GM23248 (cell line): ENCODE results near the gene SLC22A3. TPM values are rescaled to one million over a fixed set of nuclear protein-coding genes. Genes with fewer than 3 reads are reported as not detected.

Experiments used
- DNase-seq: peaks from one replicate; pipeline ENCODE4 v3.0.0-alpha.2; 2015
- H2AFZ ChIP-seq: fragments of 200-600 bp; sonication (generic); 2 replicates; pipeline ENCODE4 v1.6.1; 2016; ENCODE audit warnings: antibody characterized with exemption
- H3F3A ChIP-seq: fragments of 200-600 bp; sonication (generic); 2 replicates; pipeline ENCODE4 v1.6.1; 2016; ENCODE audit warnings: mild to moderate bottlenecking, antibody characterized with exemption, mixed run types; ENCODE audit not compliant: insufficient read depth
- H3K27ac ChIP-seq: fragments of 200-600 bp; sonication (generic); 2 replicates; pipeline ENCODE4 v1.5.1; 2016; ENCODE audit warnings: mild to moderate bottlenecking
- H3K27me3 ChIP-seq: fragments of 200-600 bp; sonication (generic); replicated peaks from 2 replicates; pipeline ENCODE4 v1.6.1; 2016; ENCODE audit warnings: mild to moderate bottlenecking; ENCODE audit not compliant: insufficient read depth
- H3K36me3 ChIP-seq: fragments of 200-600 bp; sonication (generic); 2 replicates; pipeline ENCODE4 v1.6.1; 2016; ENCODE audit warnings: low read depth, mild to moderate bottlenecking
- H3K4me1 ChIP-seq: fragments of 200-600 bp; sonication (generic); 2 replicates; pipeline ENCODE4 v1.6.1; 2016; ENCODE audit warnings: mild to moderate bottlenecking; ENCODE audit not compliant: insufficient read depth
- H3K4me2 ChIP-seq: fragments of 200-600 bp; sonication (generic); one replicate; pipeline ENCODE4 v1.6.1; 2016; ENCODE audit warnings: mild to moderate bottlenecking; ENCODE audit not compliant: unreplicated experiment
- H3K4me3 ChIP-seq: fragments of 200-600 bp; sonication (generic); 2 replicates; pipeline ENCODE4 v1.5.1; 2016; ENCODE audit warnings: mild to moderate bottlenecking
- H3K79me2 ChIP-seq: fragments of 200-600 bp; sonication (generic); 2 replicates; pipeline ENCODE4 v1.6.1; 2016; ENCODE audit warnings: mild to moderate bottlenecking; ENCODE audit not compliant: insufficient read depth
- H3K9ac ChIP-seq: fragments of 200-600 bp; sonication (generic); 2 replicates; pipeline ENCODE4 v1.6.1; 2016; ENCODE audit warnings: mild to moderate bottlenecking
- H3K9me2 ChIP-seq: fragments of 200-600 bp; sonication (generic); 2 replicates; pipeline ENCODE4 v1.6.1; 2016; ENCODE audit warnings: mixed run types, mild to moderate bottlenecking, moderate library complexity; ENCODE audit not compliant: insufficient read depth
- H3K9me3 ChIP-seq: fragments of 200-600 bp; sonication (generic); one replicate; pipeline ENCODE4 v1.6.1; 2017; ENCODE audit warnings: low read depth
- H4K20me1 ChIP-seq: fragments of 200-600 bp; sonication (generic); 2 replicates; pipeline ENCODE4 v1.6.0; 2016; ENCODE audit not compliant: insufficient read depth
- EZH2 ChIP-seq: fragments of 200-600 bp; sonication (generic); IDR thresholded peaks from 2 replicates; pipeline ENCODE4 v1.6.1; 2018; ENCODE audit warnings: antibody characterized with exemption, mild to moderate bottlenecking; ENCODE audit not compliant: insufficient read depth, poor library complexity, severe bottlenecking
- EZH2phosphoT487 ChIP-seq: fragments of 200-600 bp; sonication (generic); IDR thresholded peaks from 2 replicates; pipeline ENCODE4 v1.6.1; 2018; ENCODE audit warnings: antibody characterized with exemption, moderate library complexity, mild to moderate bottlenecking, low read depth; ENCODE audit not compliant: insufficient read depth
- WGBS, 2 experiments: methylation state at CpG; one replicate each; pipeline ENCODE4 v1.1.6; 2015 to 2017; ENCODE audit warnings: low lambda C conversion rate in 2 of 2, low coverage in 1 of 2; ENCODE audit errors: missing lambda C conversion rate in 2 of 2; 5-methylcytosine and 5-hydroxymethylcytosine counted together
- in situ Hi-C: fragments of 300-500 bp; cut with MboI; formaldehyde crosslinking; loops from 2 replicates; pipeline ENCODE4 v1.15.0; 2020
- polyA plus RNA-seq: library from polyadenylated mRNA; unstranded; fragments of >200 nt; fragmentation: Nextera tagmentation; extraction: Ambion mirVana; gene quantifications from 2 replicates; pipeline ENCODE4 v1.2.1, GENCODE V29; 2016
- total RNA-seq: library from RNA; depleted of rRNA; stranded (reverse); fragments of >200 nt; shearing (Covaris generic); gene quantifications from 2 replicates; pipeline ENCODE4 v1.2.3, GENCODE V29; 2014

SLC22A3 gene
- total and polyA plus RNA-seq, 2 experiments from 2014 or later: not detected

- Histone ChIP-seq H3F3A (no peaks in the 10 kb centered on the region), H3K9me2 (no peaks in the 10 kb centered on the region), H3K27me3 (no peaks in the 10 kb centered on the region), H3K4me3 (no peak overlapping the region), H3K27ac (no peak overlapping the region), H4K20me1 (no peaks in the 10 kb centered on the region), H3K4me1 (peaks cover 4% of the 10 kb centered on the region; the same call in 1 of the 2 replicates), H3K9ac (no peak overlapping the region), H3K36me3 (no peaks in the 10 kb centered on the region), H2AFZ (no peak overlapping the region), H3K4me2 (no peak overlapping the region), H3K79me2 (no peaks in the 10 kb centered on the region), H3K9me3 (no peaks in the 10 kb centered on the region)
- TF ChIP-seq EZH2phosphoT487: no peak
- TF ChIP-seq EZH2: no peak
- in situ Hi-C loops: no loop called here
- DNase-seq: no peak
- 54 to 56% methylated on average over 5 of the region's 5 CpGs for WGBS, 2 experiments
Observed at GRCh38 chr6:160378218-160378617, 30.0 kb downstream of the SLC22A3 start.

- TF ChIP-seq EZH2 (no peak), EZH2phosphoT487 (no peak)
- H3K27me3 ChIP-seq: no peaks in the 10 kb centered on the region
- WGBS, 2 experiments: 30 to 46% methylated on average over 4 of the region's 4 CpGs
- no peak overlapping the region for H3K4me2 ChIP-seq
- no peaks in the 10 kb centered on the region for H3K79me2 ChIP-seq
- H3K27ac ChIP-seq: peak overlapping the region; percentile 11; the same call in 1 of the 2 replicates
- peak; percentile 44 for DNase-seq
- H3K4me3 ChIP-seq: no peak overlapping the region
- no peaks in the 10 kb centered on the region for H3K36me3 ChIP-seq
- H3K9me3 ChIP-seq: no peaks in the 10 kb centered on the region
- no peaks in the 10 kb centered on the region for H4K20me1 ChIP-seq
- no peaks in the 10 kb centered on the region for H3F3A ChIP-seq
- H3K4me1 ChIP-seq: peaks cover 4% of the 10 kb centered on the region; the same call in 1 of the 2 replicates
- in situ Hi-C loops: no loop called here
- H3K9ac ChIP-seq: no peak overlapping the region
- no peaks in the 10 kb centered on the region for H3K9me2 ChIP-seq
- H2AFZ ChIP-seq: no peak overlapping the region
Observed at GRCh38 chr6:160378882-160379281, 30.7 kb downstream of the SLC22A3 start.

- no peak overlapping the region for H3K4me3 ChIP-seq
- TF ChIP-seq EZH2 (no peak), EZH2phosphoT487 (no peak)
- no peaks in the 10 kb centered on the region for H3K27me3 ChIP-seq
- no peak overlapping the region for H3K9ac ChIP-seq
- no peak overlapping the region for H3K4me2 ChIP-seq
- H3K27ac ChIP-seq: peak overlapping the region; percentile 11; the same call in 1 of the 2 replicates
- peaks cover 4% of the 10 kb centered on the region; the same call in 1 of the 2 replicates for H3K4me1 ChIP-seq
- no peaks in the 10 kb centered on the region for H3F3A ChIP-seq
- H3K9me3 ChIP-seq: no peaks in the 10 kb centered on the region
- DNase-seq: peak; percentile 81
- no peaks in the 10 kb centered on the region for H3K79me2 ChIP-seq
- H3K9me2 ChIP-seq: no peaks in the 10 kb centered on the region
- in situ Hi-C loops: no loop called here
- no peaks in the 10 kb centered on the region for H4K20me1 ChIP-seq
- H3K36me3 ChIP-seq: no peaks in the 10 kb centered on the region
- no peak overlapping the region for H2AFZ ChIP-seq
Observed at GRCh38 chr6:160379466-160379865, 31.3 kb downstream of the SLC22A3 start.

- no peak for DNase-seq
- H3K4me3 ChIP-seq: no peak overlapping the region
- H3F3A ChIP-seq: no peaks in the 10 kb centered on the region
- no peaks in the 10 kb centered on the region for H3K9me3 ChIP-seq
- H3K4me2 ChIP-seq: no peak overlapping the region
- in situ Hi-C loops: no loop called here
- 24 to 48% methylated on average over 1 of the region's 1 CpG for WGBS, 2 experiments
- no peaks in the 10 kb centered on the region for H3K27me3 ChIP-seq
- H3K36me3 ChIP-seq: no peaks in the 10 kb centered on the region
- no peak overlapping the region for H3K9ac ChIP-seq
- H3K79me2 ChIP-seq: no peaks in the 10 kb centered on the region
- TF ChIP-seq EZH2phosphoT487 (no peak), EZH2 (no peak)
- H4K20me1 ChIP-seq: no peaks in the 10 kb centered on the region
- no peaks in the 10 kb centered on the region for H3K9me2 ChIP-seq
- H2AFZ ChIP-seq: no peak overlapping the region
- no peak overlapping the region for H3K27ac ChIP-seq
- H3K4me1 ChIP-seq: peaks cover 4% of the 10 kb centered on the region; the same call in 1 of the 2 replicates
Observed at GRCh38 chr6:160382946-160383345, 34.8 kb downstream of the SLC22A3 start.
